GM12874 (cell line): ENCODE measurements around the gene ATL3.

Experiments used
- TF ChIP-seq, protein P1 (sequence below): IDR thresholded peaks from 2 replicates; pipeline ENCODE4 v1.5.1; 2011; ENCODE audit warnings: low read depth, mild to moderate bottlenecking, control low read depth, low read length, moderate library complexity; ENCODE audit not compliant: insufficient read depth

The ATL3 gene

DNA sequence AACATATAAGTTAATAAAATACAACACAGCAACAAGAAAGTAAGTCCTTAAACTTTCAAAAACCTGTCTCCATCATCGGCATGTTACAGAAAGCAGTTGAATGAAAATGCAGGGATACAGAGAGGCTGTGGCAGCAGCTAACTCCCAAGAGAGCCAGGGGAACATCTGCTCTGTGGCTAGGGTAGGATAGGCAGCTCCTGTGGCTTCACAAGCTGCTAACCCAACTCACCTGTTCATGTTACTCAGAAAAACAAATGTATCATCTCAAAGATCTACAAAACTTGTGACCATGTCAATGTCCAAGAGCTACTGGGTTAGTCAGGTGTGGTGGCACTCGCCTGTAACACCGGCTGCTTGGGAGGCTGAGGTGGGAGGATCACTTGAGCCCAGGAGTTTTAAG, 41.8 kb downstream of the ATL3 start:
- TF ChIP-seq, protein P1, sequence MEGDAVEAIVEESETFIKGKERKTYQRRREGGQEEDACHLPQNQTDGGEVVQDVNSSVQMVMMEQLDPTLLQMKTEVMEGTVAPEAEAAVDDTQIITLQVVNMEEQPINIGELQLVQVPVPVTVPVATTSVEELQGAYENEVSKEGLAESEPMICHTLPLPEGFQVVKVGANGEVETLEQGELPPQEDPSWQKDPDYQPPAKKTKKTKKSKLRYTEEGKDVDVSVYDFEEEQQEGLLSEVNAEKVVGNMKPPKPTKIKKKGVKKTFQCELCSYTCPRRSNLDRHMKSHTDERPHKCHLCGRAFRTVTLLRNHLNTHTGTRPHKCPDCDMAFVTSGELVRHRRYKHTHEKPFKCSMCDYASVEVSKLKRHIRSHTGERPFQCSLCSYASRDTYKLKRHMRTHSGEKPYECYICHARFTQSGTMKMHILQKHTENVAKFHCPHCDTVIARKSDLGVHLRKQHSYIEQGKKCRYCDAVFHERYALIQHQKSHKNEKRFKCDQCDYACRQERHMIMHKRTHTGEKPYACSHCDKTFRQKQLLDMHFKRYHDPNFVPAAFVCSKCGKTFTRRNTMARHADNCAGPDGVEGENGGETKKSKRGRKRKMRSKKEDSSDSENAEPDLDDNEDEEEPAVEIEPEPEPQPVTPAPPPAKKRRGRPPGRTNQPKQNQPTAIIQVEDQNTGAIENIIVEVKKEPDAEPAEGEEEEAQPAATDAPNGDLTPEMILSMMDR: no peak

DNA sequence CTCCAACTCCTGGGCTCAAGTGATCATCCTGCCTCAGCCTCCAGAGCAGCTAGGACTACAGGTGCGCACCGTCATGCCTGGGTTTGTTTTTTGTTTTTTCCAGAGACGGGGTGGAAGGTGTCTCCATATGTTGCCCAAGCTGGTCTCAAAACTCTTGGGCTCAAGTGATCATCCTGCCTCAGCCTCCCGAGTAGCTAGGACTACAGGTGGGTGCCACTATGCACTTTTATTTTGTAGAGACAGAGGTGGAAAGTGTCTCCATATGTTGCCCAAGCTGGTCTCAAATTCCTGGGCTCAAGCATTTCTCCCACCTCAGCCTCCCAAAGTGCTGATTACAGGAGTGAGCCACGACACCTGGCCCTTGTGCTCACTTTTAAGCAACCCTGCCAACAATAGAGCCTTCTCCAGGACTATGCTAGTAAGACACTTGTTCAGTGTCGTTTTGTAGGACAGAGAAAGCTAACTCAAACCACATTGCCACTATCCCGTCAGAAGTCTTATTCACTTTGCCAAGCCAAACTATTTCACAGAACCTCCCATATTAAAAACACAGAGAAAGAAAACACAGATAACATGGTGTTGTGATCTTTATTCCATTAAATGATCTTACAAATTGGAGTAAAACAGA, 47.5 kb downstream of the ATL3 start:
- TF ChIP-seq, protein P1: no peak

DNA sequence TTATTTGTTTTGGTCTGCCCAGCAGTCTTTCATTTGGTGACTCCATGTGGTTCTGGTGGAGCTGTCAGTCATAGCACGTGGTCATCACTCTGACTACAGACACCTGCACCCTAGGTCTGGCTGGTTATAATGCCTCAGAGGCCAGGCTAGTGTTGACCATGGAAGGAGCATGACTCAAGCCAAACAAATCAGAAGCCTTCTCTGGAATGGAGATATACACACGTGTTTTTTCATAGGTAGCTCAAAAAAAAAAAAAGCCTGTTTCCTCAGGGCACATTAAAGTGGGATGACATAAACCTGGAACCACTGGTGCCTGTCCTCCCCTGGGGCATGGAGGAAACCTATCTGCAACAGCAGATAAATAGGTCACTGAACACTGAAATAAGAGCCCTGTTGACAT, 48.9 kb downstream of the ATL3 start:
- TF ChIP-seq, protein P1: no peak

DNA sequence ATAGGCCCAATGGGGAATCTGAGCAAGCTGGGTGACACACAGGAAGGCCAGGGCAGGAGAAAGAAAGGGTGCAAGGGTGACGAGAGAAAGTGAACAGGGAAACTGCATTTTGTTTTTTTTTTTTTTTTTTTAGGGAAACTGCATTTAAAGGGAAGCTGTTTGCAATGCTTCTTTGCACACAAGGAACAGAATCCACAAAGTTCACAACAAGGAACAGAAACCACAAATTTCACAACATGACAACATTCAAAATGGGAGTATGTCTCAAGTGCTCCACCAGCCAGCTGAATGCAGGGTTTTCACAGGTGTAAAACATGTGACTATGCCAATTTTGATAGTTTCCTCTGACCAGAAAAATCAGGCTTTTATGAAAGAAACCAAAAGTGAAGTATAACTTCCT, 50.1 kb downstream of the ATL3 start:
- TF ChIP-seq, protein P1: no peak

DNA sequence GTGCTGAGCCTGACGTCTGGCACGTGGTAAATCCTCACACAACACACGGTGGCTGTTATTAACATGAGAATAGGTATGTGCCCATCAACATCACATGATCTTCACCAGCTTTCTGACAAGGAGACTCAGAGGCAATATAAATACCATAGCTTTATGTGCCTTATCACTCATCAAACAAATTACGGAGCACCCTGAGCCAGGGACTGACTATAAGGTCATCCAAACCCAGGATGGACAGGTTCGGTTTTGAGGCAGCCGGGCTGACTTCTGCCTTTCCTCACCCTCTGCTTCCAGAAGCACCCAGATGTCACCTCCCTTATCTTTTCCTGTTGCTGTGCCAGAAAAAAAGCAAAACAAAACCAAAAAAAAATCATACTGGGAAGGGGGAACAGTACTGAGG, 51.2 kb downstream of the ATL3 start:
- TF ChIP-seq, protein P1: no peak

DNA sequence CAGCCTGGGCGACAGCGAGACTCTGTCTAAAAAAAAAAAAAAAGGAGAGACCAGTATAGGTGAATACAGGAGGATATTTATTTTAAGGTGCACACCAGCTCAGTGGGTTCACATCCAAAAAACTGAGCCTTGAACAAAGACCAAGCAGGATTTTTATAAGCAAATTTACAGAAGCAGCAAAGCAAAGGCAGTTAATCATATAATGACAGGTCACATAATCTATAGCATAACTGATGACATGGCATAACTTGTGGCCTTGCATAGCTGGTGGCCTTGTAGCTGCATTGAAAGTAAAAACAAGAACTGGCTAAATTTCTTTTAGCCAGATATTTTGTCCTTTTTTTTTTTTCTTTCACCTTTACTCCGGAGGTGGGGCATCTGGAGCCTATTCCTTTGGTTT, 54.2 kb downstream of the ATL3 start:
- TF ChIP-seq, protein P1: no peak

DNA sequence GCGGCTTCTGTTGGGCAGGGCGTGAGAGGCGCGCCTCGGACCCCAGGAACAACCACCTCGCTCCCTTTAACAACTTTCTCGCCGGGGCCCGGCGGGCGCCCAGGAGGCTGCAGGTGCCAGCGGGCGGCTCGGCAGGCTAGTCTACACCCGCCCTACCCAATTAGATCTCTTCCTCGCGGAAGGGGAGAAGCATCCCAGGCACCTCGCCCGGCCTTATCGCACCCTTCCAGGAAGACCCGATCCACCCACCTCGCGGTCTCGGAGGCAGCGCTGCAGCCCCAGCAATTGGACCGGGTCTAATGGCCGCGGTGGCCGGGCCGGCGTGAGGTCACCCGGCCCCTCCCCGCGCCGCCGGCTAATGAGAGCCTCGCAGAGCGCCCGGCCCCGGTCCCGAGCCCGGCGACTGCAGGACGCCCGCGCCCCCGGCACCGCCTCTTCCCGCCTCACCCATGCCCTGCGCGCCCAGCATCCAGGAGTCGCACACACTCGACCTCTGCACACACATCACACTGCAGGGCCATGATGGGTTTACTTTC, 57.0 kb downstream of the ATL3 start, which contains the start of gene PLAAT3:
PLAAT3 (minus strand) TSS at position 298 of the 536 bp plus-strand sequence. CDS start 419 bp downstream, outside the sequence.
- TF ChIP-seq, protein P1: no peak
